ENCODE data around the gene MVB12A. TPM values are rescaled to one million over a fixed set of nuclear protein-coding genes. Genes with fewer than 3 reads are reported as not detected.

MVB12A gene
- total and polyA plus RNA-seq, 9 of the 15 experiments (the other 6 are each of a cell fraction or from before 2014, with no cell fraction given) = 1.2 to 46.2 (median 22.4) TPM

DNA sequence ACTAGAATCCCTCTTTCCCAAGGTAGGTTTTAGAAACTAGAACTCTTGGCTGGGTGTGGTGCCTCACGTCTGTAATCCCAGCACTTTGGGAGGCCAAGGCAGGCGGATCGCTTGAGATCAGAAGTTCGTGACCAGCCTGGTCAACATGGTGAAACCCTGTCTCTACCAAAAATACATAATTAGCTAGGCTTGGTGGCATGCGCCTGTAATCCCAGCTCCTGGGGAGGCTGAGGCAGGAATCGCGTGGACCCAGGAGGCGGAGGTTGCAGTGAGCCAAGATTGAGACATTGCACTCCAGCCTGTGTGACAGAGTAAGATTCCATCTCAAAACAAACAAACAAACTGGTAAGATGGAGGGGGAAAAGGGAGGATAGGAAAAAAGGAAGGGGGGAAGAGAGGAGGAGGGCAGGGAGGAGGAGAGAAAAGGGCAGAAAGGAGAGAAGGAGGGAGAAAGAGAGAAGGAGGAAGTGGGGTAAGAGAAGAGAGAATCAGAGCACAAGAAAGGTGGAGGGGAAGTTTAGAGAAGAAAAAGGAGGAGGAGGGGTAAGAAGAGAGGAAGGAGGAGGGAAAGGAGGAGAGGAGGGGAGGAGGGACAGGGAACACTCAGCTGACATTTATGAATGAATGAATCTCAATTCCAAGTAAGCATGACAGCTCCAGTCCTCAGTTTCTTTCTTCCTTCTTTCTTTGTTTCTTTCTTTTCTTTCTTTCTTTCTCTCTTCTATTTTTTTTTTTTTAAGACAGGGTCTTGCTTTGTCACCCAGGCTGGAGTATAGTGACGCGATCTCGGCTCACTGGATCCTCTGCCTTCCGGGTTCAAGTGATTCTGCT lies 47.8 kb downstream of the MVB12A start (continued):
- TF ChIP-seq FOXK1 (CRISPR knock-in tag; IDR thresholded peaks at IDR 0.05; ENCODE audit: borderline replicate concordance) = no peak
- TF ChIP-seq MTA2 (IDR thresholded peaks at IDR 0.05; ENCODE audit: low read depth) = peak; percentile 39; the same call in 1 of the 2 replicates
- TF ChIP-seq NBN (IDR thresholded peaks at IDR 0.05; ENCODE audit: low read depth) = peak; percentile 57; the same call in 1 of the 2 replicates
- TF ChIP-seq BCOR (IDR thresholded peaks at IDR 0.05) = peak; percentile 30; the same call in 1 of the 2 replicates
- TF ChIP-seq ZNF584 (CRISPR knock-in tag; IDR thresholded peaks at IDR 0.05; ENCODE audit: low read depth) = no peak
- no peak for TF ChIP-seq TSC22D4 (tag; IDR thresholded peaks at IDR 0.05)
- TF ChIP-seq ELF4 (CRISPR knock-in tag; IDR thresholded peaks at IDR 0.05) = peak; percentile 51; the same call in 1 of the 2 replicates
- TF ChIP-seq ZC3H8 (IDR thresholded peaks at IDR 0.05) = no peak
- TF ChIP-seq ARNT (IDR thresholded peaks at IDR 0.05) = no peak
- no peak for TF ChIP-seq PCBP1 (IDR thresholded peaks at IDR 0.05; ENCODE audit: low read depth, low read length, poor library complexity, severe bottlenecking)
- TF ChIP-seq HDAC1 (IDR thresholded peaks at IDR 0.05) = peak in 1 of 2 experiments; percentile 81; a peak in 3 of 4 replicates
- TF ChIP-seq SMARCA4 (IDR thresholded peaks at IDR 0.05) = peak; percentile 46
- TF ChIP-seq LEF1 (IDR thresholded peaks at IDR 0.05) = 0 out of 2 replicates have a peak, but pooled peaks have one; percentile 27
- TF ChIP-seq, protein P1, sequence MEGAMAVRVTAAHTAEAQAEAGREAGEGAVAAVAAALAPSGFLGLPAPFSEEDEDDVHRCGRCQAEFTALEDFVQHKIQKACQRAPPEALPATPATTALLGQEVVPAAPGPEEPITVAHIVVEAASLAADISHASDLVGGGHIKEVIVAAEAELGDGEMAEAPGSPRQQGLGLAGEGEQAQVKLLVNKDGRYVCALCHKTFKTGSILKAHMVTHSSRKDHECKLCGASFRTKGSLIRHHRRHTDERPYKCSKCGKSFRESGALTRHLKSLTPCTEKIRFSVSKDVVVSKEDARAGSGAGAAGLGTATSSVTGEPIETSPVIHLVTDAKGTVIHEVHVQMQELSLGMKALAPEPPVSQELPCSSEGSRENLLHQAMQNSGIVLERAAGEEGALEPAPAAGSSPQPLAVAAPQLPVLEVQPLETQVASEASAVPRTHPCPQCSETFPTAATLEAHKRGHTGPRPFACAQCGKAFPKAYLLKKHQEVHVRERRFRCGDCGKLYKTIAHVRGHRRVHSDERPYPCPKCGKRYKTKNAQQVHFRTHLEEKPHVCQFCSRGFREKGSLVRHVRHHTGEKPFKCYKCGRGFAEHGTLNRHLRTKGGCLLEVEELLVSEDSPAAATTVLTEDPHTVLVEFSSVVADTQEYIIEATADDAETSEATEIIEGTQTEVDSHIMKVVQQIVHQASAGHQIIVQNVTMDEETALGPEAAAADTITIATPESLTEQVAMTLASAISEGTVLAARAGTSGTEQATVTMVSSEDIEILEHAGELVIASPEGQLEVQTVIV (CRISPR knock-in tag; IDR thresholded peaks at IDR 0.05; ENCODE audit: borderline replicate concordance) = no peak
- TF ChIP-seq, protein P2, sequence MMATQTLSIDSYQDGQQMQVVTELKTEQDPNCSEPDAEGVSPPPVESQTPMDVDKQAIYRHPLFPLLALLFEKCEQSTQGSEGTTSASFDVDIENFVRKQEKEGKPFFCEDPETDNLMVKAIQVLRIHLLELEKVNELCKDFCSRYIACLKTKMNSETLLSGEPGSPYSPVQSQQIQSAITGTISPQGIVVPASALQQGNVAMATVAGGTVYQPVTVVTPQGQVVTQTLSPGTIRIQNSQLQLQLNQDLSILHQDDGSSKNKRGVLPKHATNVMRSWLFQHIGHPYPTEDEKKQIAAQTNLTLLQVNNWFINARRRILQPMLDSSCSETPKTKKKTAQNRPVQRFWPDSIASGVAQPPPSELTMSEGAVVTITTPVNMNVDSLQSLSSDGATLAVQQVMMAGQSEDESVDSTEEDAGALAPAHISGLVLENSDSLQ (IDR thresholded peaks at IDR 0.05) = peak; percentile 49
- no peak for TF ChIP-seq ZNF121 (CRISPR knock-in tag; conservative IDR thresholded peaks at IDR 0.05)
- peak; percentile 94 for TF ChIP-seq ZNF263 (CRISPR knock-in tag; IDR thresholded peaks at IDR 0.05; ENCODE audit: borderline replicate concordance)
- TF ChIP-seq, protein P3, sequence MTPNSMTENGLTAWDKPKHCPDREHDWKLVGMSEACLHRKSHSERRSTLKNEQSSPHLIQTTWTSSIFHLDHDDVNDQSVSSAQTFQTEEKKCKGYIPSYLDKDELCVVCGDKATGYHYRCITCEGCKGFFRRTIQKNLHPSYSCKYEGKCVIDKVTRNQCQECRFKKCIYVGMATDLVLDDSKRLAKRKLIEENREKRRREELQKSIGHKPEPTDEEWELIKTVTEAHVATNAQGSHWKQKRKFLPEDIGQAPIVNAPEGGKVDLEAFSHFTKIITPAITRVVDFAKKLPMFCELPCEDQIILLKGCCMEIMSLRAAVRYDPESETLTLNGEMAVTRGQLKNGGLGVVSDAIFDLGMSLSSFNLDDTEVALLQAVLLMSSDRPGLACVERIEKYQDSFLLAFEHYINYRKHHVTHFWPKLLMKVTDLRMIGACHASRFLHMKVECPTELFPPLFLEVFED (CRISPR knock-in tag; conservative IDR thresholded peaks at IDR 0.05) = peak; percentile 79; the same call in 1 of the 2 replicates
- TF ChIP-seq HLTF (IDR thresholded peaks at IDR 0.05) = 0 out of 2 replicates have a peak, but pooled peaks have one; percentile 20
- no peak for TF ChIP-seq NFIX (CRISPR knock-in tag; IDR thresholded peaks at IDR 0.05; ENCODE audit: low read depth)
- no peak for TF ChIP-seq ZNF707 (CRISPR knock-in tag; conservative IDR thresholded peaks at IDR 0.05)
- no peak for TF ChIP-seq KLF10 (CRISPR knock-in tag; IDR thresholded peaks at IDR 0.05)
- TF ChIP-seq, protein P4, sequence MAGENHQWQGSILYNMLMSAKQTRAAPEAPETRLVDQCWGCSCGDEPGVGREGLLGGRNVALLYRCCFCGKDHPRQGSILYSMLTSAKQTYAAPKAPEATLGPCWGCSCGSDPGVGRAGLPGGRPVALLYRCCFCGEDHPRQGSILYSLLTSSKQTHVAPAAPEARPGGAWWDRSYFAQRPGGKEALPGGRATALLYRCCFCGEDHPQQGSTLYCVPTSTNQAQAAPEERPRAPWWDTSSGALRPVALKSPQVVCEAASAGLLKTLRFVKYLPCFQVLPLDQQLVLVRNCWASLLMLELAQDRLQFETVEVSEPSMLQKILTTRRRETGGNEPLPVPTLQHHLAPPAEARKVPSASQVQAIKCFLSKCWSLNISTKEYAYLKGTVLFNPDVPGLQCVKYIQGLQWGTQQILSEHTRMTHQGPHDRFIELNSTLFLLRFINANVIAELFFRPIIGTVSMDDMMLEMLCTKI (IDR thresholded peaks at IDR 0.05; ENCODE audit: partially characterized antibody) = no peak
